ENCODE results near the gene ALOX15B.
"Not testable (repeated sequence)": the region's sequence is repeated elsewhere in the genome, so short reads cannot be mapped to it uniquely, and the experiment has no call there.

Gene ALOX15B

GRCh38 chr17:8014558-8014850, 24.4 kb upstream of the ALOX15B start:
- no peak for DNase-seq

- no peak for DNase-seq
Observed at GRCh38 chr17:8015236-8015956, 23.5 kb upstream of the ALOX15B start.

DNA sequence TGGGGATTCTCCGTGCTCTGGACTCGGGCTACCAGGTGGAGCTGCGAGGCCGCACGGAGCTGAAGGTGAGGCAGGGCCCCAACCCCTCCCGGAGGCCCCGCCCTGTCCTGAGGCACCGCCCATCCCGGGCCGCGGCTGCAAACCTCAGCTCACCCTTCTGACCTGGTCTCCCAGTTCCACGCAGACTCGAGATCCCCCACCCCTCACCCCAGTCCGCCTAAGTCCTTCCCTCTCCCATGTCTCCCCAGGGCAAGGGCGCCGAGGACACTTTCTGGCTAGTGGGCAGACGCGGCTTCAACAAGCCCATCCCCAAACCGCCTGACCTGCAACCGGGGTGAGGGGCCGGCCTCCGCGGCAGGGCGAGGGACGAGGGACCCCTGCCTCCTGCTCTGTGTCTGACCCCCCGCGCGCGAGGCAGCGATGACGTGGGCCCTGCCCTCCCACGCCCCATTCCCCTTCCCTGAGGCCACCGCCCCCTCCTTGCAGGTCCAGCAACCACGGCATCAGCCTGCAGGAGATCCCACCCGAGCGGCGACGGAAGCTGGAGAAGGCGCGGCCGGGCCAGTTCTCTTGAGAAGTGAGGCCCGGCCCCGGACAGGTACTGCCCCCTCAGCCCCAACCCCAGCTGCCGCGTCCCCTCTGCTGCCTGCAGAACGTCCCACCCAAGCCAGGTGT, 22.8 kb upstream of the ALOX15B start:
- DNase-seq, result no peak

DNA sequence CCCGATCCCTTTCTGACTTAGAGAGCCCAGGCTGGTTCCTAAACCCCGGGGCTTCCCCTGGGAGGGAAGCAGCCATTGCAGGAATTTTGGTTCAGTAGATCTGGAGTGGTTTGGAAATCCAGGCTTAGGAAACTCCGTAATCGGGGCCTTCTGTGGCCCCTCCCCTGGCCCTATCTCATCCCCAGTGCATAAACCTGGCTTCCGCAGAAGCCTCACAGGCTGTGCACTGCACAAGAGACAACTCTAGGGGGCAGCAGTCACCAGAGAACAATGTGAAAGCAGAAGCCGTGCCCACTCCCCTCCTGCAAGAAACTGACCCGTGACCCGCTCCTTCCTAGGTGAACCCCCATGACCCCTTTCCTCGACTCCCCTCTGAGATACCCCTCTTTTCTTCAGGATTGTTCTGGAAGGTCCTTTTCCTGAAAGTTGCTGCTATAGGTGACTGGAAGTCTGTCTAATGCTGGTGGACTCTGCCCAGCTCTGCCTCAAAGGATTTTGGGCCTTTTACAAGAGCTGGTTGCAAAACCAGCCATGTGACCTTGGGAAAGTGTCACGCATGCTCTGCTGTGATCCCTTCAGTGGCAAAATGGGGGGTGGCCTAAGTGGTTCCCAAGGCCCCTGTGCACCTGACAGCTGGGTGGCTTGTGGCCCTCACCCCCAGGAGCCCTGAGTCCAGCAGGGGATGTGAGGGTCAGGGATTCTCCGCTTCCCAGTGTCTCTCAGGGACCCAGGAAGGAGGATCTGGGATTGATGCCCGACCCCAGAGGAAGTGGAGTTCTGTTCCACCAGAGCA, 22.0 kb upstream of the ALOX15B start:
- DNase-seq, result no peak

GRCh38 chr17:8018436-8018835, 20.4 kb upstream of the ALOX15B start:
- DNase-seq, result no peak

DNA sequence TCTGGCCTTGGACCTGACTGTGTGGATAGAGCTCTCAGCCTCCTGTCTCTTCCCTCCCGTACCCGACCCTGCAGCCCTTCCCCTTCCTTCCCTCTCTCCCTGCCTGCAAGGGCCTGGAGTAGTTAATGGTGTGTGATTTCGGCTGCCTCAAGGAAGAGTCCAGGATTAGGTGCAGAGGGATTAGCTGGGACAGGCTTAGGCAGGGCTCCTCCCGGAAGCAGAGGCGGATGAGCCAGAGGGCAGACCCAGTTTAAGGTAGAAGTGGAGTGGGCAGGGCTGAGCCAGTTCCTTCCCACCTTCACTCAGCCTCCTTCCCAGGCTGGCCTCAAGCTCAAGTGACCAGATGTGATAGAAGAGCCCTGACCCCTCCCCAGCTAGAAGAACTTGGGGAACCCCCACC, 19.7 kb upstream of the ALOX15B start:
- DNase-seq, result no peak

DNA sequence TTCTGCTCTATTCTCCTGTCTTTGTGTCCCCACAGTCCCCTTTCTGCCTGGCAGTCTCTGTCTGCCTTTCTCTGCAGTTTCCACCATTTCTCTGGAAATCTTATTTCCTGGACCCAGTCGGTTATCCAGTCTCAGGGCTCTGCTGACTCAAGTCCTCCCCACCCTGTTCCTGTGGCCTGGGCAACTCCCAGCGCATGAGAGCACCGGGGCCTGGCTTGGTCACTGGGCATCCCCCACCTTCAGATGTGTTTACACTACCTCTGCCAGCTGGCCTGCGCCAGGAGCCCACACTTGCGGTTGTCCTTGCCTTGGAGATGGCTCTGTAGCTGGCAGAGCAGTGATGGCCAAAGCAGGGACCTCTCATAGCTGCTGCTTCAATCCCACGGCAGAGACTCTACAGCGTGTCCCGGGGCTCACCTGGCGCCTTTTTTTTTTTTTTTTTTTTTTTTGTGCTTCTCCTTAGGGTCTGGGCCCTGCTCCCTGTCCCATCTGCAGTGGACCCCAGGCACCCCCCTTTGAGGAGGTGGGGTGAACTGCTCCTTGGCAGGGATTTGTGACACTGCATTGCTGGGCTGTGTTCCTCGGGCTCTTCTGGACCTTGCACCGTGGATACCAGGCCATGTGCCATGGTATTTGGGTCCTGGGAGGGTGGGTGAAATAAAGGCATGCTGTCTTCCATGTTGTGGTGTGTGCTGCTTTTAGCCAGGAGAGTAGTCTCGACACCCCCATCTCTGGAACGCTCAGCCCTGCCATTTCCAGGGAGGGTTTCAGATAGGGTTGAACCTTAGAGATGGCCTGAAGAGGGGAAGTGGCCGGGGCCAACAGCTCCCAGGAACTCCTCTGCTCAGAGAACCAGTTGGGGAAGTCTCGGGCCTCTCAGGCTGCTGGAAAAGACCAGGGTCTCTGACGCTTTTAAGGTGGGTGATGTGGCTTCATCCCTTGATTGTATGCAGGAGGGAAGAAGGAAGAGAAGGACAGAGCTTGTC, 18.9 kb upstream of the ALOX15B start:
- DNase-seq, result no peak

DNA sequence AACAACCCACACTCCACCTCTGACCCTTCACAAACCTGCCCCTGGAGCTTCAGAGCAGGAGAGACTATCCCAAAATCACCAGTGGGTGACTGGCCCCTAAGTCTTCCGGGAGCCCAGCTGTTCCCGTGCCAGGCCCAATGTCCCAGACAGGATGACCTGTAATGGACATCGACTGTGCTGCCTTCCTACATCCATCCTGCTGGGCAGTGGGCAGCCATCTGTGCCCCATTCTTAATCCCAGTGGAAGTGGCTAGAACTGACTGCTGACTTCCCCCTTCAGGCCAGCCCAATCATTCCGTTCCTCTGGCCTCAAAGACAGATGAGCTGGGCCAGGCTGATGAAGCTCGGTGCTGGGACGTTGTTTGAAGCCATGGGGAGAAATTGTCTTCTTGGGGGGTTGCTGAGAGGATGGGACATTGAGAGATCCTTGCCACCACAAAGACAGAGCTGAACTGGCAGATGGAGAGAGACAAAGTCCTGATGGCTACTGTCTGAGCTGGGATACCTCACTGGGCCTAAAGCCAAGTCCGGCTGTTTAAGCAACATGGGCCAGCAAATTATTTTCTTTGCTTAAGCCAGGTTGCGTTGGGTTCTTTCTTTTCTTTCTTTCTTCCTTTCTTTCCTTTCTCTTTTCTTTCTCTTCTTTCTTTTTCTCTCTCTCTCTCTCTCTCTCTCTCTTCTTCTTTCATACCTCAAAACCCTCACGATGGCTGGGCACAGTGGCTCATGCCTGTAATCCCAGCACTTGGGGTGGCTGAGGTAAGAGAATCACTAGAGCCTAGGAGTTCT, 17.9 kb upstream of the ALOX15B start:
- DNase-seq, result no peak

DNA sequence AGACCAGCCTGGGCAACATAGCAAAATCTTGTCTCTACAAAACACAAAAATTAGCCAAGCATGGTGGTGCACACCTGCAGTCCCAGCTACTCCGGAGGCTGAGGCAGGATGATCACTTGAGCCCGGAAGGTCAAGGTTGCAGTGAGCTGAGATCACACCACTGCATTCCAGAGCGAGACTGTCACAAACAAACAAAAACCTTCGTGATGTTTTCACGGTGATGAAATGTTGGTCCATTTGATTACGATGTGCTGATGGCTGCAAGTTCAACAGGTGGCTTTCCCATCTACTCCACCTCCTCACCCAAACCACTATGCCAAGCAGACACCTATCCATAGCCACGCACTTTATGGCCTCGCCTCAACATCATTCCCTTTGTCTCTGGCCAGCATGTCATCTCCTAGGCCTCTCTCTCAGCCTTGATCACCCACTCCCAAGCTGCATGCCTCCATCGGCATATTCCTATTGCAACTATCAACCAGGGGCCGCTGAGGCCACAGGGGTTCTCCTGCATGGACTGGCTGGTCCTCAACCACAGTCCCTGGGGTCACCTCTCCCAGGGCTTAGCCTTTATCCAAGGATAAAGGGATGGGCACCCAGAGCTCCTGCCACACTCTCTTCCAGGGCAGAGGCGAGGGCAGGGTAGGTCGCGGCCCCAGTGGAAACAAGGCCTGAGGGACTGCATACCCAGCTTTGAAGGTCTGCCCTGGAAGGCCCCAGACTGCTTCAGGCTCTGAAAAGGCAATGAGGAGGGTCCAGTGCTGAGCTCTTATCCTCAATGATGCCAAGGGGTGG, 17.1 kb upstream of the ALOX15B start:
- DNase-seq, result no peak

- DNase-seq, result no peak
Observed at GRCh38 chr17:8022360-8023003, 16.4 kb upstream of the ALOX15B start.

DNA sequence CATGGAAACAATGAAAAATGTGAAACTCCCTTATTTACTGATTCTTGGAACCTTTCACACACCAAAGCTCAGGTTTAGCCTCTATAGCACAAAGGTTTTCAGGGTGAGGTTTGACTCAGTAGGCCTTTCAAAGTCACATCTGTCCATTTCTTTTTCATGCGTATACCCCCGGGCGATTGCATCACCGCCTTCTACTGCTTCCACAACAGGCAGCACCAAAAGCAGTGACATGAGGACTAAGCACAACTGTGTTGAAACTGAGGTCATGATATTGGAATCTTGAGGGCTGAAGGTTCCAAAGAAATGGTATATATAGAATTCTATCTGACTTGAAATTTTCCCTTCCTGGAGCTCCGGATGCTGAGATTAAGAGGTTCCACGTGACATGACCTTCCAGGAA, 14.7 kb upstream of the ALOX15B start:
- not testable (repeated sequence) for DNase-seq

- no peak for DNase-seq
Observed at GRCh38 chr17:8025176-8025911, 13.5 kb upstream of the ALOX15B start.

DNA sequence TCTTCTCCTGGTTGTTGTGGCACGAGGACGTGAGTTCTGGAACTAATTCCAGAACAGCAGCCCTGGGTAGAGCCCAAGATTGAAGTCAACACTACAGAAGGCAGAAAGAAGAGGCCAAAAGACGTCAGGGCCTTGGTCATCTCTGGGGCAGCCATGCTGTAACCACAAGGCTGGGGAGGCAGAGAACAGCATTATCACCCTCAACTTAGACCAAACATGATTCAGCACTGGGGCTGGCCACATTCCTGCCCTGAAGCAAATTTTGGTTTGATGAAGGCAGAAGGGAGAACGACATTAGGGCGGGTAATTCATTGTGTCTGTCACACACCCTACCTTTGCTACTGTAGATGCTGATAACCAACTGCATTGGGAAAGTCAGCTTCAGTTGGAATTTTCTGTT, 9.7 kb upstream of the ALOX15B start:
- no peak for DNase-seq

DNA sequence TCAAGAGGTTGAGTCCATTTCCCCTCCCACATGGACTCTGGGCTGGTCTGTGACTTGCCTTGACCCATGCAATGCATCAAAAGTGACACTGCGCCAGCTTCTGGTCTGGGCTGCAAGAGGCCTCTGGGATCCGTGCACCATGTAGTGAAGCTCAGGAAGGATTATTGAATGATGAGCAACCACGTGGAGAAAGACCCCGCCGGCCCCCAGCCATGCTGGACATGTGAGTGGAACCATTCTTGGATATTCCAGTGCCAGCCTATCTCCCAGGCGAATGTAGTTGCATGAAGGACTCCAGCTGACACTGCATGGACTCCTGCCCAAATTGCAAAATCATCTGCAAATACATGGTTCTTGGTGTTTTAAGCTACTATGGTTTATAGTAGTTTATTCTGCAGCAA, 7.6 kb upstream of the ALOX15B start:
- DNase-seq, result no peak

- no peak for DNase-seq
Observed at GRCh38 chr17:8031950-8032349, 6.9 kb upstream of the ALOX15B start.

GRCh38 chr17:8032442-8032841, 6.4 kb upstream of the ALOX15B start:
- no peak for DNase-seq

- DNase-seq, result no peak
Observed at GRCh38 chr17:8039611-8040168, 831 bp downstream of the ALOX15B start.

DNA sequence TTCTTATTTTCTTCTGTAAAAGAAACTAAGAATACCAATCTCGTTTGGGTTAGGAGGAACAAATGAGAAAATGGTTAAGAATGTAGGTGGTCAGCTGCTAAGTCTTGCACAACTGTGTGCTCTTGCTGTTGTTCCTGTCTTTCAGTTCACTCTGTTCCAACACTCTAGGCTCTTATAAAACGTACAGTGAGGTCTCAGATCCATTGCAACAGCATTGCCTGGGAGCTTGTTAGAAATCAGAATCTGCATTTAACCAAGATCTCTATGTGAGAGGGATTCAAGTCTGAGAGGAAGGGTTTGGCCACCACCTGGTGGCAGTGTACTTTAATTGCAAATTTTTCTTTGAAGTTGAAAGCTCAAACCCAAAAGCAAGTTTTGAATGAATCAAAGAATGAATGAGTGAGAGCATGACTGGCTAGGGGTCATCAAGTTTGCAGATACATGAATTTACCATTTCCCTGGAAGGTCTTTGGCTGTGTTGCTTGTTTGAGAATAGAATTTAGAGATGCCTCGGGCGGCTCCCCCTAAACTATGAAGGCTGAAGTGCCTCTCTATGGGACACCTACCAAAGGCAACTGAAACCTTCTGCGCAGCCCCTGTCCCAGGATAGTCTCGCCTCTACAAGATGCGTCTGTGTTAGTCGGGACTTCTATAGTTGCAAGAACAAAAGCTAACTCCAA, 2.5 kb downstream of the ALOX15B start:
- DNase-seq, result no peak

DNA sequence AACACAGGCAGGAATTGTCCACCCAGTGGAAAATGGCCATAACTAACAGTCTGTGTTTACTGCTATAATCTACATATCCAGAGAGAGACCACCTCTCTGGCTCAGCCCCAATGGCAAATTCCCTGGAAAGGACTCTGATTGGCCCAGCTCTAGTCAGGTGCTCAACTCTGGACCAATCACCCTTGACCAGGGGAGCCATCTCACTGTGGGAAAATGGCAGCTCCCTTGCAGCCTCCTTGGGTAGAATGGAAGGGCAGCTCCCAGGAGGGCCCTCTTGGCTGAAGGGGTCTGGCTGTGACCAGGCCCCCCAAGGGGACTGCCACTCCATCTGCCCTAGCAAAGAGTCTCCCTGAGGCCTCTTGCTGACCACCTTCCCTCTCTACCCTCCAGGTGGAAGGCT, 3.1 kb downstream of the ALOX15B start:
- DNase-seq, result no peak

Measured in NCI-H510A (cell line).